IPS-15b (cell line): ENCODE measurements around the gene PCGF6.
"Not testable (repeated sequence)": the region's sequence is repeated elsewhere in the genome, so short reads cannot be mapped to it uniquely, and the experiment has no call there.

ENCODE experiments used
- H3K27me3 ChIP-seq: one replicate; pipeline ENCODE4 v1.6.1; 2013; ENCODE audit warnings: low read length; ENCODE audit not compliant: control insufficient read depth, insufficient read depth
- H3K36me3 ChIP-seq: one replicate; pipeline ENCODE4 v1.6.1; 2013; ENCODE audit warnings: low read length; ENCODE audit not compliant: control insufficient read depth, insufficient read depth
- H3K4me1 ChIP-seq: one replicate; pipeline ENCODE4 v1.6.1; 2013; ENCODE audit warnings: mild to moderate bottlenecking, low read length; ENCODE audit not compliant: control insufficient read depth, insufficient read depth
- H3K4me3 ChIP-seq: one replicate; pipeline ENCODE4 v1.5.1; 2013; ENCODE audit warnings: low read depth, low read length
- H3K9ac ChIP-seq: one replicate; pipeline ENCODE4 v1.6.1; 2013; ENCODE audit warnings: low read depth, mild to moderate bottlenecking, low read length
- H3K9me3 ChIP-seq: one replicate; pipeline ENCODE4 v1.6.1; 2013; ENCODE audit warnings: mild to moderate bottlenecking, low read length; ENCODE audit not compliant: control insufficient read depth, insufficient read depth

The PCGF6 gene

GRCh38 chr10:103360791-103361190, 9.9 kb upstream of the PCGF6 start:
- H3K4me3 ChIP-seq, H3K4me1 ChIP-seq, H3K36me3 ChIP-seq, H3K9me3 ChIP-seq, H3K9ac ChIP-seq, H3K27me3 ChIP-seq: not testable (repeated sequence)

- not testable (repeated sequence) for H3K36me3 ChIP-seq, H3K4me1 ChIP-seq, H3K9me3 ChIP-seq, H3K27me3 ChIP-seq, H3K4me3 ChIP-seq, H3K9ac ChIP-seq
These were observed 8.6 kb upstream of the PCGF6 start for GRCh38 chr10:103359493-103359892.

DNA sequence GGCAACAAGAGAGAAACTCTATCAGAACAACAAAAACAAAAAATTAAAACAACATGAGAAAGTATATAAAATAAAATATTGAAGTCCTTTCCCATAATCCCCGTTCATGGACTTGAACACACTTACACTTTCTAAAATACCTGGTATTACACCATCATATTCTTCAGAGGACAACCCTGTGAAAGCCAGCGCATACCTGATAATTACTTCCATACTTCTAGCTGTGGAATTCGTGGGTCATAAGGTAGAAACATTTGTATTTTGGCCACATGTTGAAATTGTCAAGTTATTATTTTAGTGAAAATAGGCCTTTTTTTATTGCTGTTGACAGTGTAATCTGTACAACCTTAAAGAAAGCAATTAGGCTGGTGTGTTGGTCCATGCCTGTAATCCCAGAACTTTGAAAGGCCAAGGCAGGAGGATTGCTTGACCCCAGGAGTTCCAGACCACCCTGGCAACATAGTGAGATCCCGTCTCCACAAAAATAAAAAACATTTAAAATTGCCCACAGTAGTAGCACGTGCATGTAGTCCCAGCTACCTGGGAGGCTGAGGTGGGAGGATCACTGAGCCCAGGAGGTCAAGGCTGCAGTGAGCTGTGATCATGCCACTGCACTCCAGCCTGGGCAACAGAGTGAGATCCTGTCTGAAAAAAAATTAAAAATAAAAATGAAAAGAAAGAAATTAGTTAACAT, 5.1 kb upstream of the PCGF6 start:
- Histone ChIP-seq H3K36me3 (no peaks in the 10 kb centered on the region), H3K4me1 (peaks cover 4% of the 10 kb centered on the region), H3K9ac (no peak overlapping the region), H3K9me3 (no peaks in the 10 kb centered on the region), H3K27me3 (no peaks in the 10 kb centered on the region), H3K4me3 (no peak overlapping the region)

DNA sequence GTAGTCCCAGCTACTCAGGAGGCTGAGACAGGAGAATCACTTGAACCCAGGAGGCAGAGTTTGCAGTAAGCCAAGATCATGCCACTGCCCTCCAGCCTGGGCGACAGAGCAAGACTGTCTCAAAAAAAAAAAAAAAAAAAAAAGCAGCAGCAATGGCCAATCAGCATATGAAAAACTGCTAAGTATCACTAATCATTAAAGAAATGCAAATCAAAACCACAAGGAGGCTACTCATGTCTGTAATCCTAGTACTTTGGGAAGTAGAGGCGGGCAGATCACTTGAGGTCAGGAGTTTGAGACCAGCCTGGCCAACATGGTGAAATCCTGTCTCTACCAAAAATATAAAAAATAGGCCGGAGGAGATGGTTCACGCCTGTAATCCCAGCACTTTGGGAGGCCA, 3.6 kb upstream of the PCGF6 start:
- H3K27me3 ChIP-seq, H3K4me3 ChIP-seq, H3K4me1 ChIP-seq, H3K9ac ChIP-seq, H3K36me3 ChIP-seq, H3K9me3 ChIP-seq: not testable (repeated sequence)

- Histone ChIP-seq H3K4me1 (peaks cover 4% of the 10 kb centered on the region), H3K4me3 (no peak overlapping the region), H3K27me3 (no peaks in the 10 kb centered on the region), H3K9ac (no peak overlapping the region), H3K9me3 (no peaks in the 10 kb centered on the region), H3K36me3 (no peaks in the 10 kb centered on the region)
These were observed 2.3 kb upstream of the PCGF6 start for GRCh38 chr10:103353281-103353680.

DNA sequence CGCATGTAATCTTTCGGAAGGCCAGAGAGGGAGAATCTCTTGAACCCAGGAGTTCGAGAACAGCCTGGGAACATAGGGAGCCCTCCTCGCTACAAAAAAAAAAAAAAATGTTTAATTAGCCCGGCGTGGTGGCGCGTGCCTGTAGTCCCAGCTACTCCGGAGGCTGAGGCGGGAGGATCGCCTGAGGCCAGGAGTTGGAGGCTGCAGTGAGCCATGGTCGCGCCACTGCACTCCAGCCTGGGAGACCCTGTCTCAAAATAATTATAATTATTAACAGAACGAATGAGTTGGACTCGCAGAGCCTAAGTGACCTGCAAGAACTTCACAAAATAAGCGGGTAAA, 794 bp downstream of the PCGF6 start:
- Histone ChIP-seq H3K9me3 (no peaks in the 10 kb centered on the region), H3K9ac (peak overlapping the region; percentile 81), H3K27me3 (no peaks in the 10 kb centered on the region), H3K4me3 (peak overlapping the region; percentile 74), H3K4me1 (peaks cover 4% of the 10 kb centered on the region), H3K36me3 (peaks cover 4% of the 10 kb centered on the region)

- Histone ChIP-seq H3K27me3 (no peaks in the 10 kb centered on the region), H3K9ac (no peak overlapping the region), H3K4me3 (no peak overlapping the region), H3K36me3 (peaks cover 6% of the 10 kb centered on the region), H3K4me1 (no peaks in the 10 kb centered on the region), H3K9me3 (no peaks in the 10 kb centered on the region)
These were observed 14.6 kb downstream of the PCGF6 start for GRCh38 chr10:103336370-103336769.

DNA sequence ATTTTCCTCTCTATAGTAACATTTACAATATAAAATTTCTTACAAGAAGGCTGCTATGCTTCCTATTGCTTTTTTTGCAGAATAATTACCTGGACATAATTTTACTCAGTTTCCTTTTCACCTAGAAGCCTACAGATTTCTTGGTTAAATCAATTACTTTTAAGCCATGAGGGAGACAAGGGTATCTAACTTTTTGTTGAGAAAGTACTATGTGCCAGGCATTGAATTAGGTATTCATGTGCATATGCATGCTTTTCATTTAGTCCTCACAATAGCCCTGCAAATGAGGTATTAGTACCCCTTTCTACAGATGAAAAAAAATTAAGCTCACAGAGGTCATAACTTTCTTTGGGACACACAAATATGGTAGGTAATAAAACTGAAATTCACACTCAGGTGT, 16.4 kb downstream of the PCGF6 start:
- Histone ChIP-seq H3K36me3 (peaks cover 8% of the 10 kb centered on the region), H3K4me3 (no peak overlapping the region)

DNA sequence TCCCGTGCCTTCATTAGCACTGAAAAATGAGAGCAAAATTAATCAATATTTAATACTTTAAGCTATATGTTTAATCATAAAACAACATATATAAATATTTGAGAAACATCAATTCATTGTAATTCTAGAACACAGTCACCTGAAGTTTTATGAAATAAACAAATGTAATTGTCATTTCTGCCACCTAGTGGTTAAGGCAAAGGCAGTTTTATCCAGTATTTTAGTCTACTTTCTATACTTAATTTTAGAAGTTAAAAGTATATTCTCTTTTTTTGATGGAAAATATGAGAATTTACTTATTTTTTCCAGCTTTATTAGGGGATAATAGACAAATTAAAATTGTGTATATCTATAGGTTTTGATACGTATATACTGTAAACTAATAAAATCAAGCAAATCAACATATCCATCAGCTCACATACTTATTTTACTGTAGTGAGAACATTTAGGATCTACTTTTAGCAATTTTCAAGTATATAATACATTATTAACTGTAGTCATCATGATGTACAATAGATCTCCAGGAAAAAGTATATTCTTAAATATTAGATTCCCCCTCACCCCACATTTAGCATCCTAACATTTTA, 16.9 kb downstream of the PCGF6 start:
- peaks cover 8% of the 10 kb centered on the region for H3K36me3 ChIP-seq

More for the DNA sequence above, 16.4 kb downstream of the PCGF6 start:
- H3K9me3 ChIP-seq = no peaks in the 10 kb centered on the region
- H3K9ac ChIP-seq = no peak overlapping the region
- H3K4me1 ChIP-seq = no peaks in the 10 kb centered on the region
- H3K27me3 ChIP-seq = no peaks in the 10 kb centered on the region

GRCh38 chr10:103327906-103328305, 23.0 kb downstream of the PCGF6 start:
- Histone ChIP-seq H3K9ac (no peak overlapping the region), H3K36me3 (peaks cover 14% of the 10 kb centered on the region), H3K9me3 (no peaks in the 10 kb centered on the region)

More for the DNA sequence above, 16.9 kb downstream of the PCGF6 start:
- Histone ChIP-seq H3K9ac (no peak overlapping the region), H3K4me1 (no peaks in the 10 kb centered on the region), H3K27me3 (no peaks in the 10 kb centered on the region), H3K9me3 (no peaks in the 10 kb centered on the region), H3K4me3 (no peak overlapping the region)

GRCh38 chr10:103316087-103316486, 34.9 kb downstream of the PCGF6 start:
- H3K27me3 ChIP-seq = no peaks in the 10 kb centered on the region
- no peak overlapping the region for H3K4me3 ChIP-seq
- H3K9me3 ChIP-seq = no peaks in the 10 kb centered on the region
- H3K4me1 ChIP-seq = no peaks in the 10 kb centered on the region
- H3K9ac ChIP-seq = no peak overlapping the region
- H3K36me3 ChIP-seq = no peaks in the 10 kb centered on the region

More at GRCh38 chr10:103327906-103328305, 23.0 kb downstream of the PCGF6 start:
- Histone ChIP-seq H3K4me3 (no peak overlapping the region), H3K27me3 (no peaks in the 10 kb centered on the region), H3K4me1 (no peaks in the 10 kb centered on the region)

DNA sequence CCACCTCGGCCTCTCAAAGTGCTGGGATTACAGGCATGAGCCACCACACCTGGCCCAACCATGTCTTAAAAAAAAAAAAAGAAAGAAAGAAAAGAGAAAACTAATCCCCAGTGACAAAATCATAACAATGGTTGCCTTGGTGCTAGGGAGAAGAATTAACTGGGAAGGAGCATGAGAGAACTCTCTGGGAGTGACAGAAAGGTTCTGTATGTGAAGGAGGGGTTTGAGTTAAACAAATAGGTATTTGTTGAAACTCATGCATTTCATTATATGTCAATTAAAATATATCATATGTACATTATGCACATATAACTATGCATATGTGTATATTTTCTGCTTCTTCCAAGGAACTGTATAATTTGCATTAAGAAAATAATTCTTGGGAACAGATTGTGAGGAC, 40.7 kb downstream of the PCGF6 start:
- Histone ChIP-seq H3K9me3 (no peaks in the 10 kb centered on the region), H3K9ac (no peak overlapping the region), H3K4me1 (no peaks in the 10 kb centered on the region), H3K36me3 (peaks cover 7% of the 10 kb centered on the region), H3K27me3 (no peaks in the 10 kb centered on the region), H3K4me3 (no peak overlapping the region)
